CD4-positive, alpha-beta T cell treated with Interleukin-6 at 100 ng/mL for 8 hours (primary cell): ENCODE data around the gene BTG4.

Source experiments
- DNase-seq: peaks from one replicate; pipeline ENCODE4 v3.0.0-alpha.2; 2020; ENCODE audit warnings: mixed read lengths, low spot score

Gene BTG4

GRCh38 chr11:111512296-111513239 lies at the start of gene BTG4:
TSS of gene BTG4 (minus strand) at chr11:111512386. CDS start at chr11:111498776, 13,610 bp downstream.
- no peak for DNase-seq

- no peak for DNase-seq
Observed at GRCh38 chr11:111561791-111562325, 49.7 kb upstream of the BTG4 start.

- DNase-seq = no peak
Observed at GRCh38 chr11:111561306-111561705, 49.1 kb upstream of the BTG4 start.

- no peak for DNase-seq
Observed at GRCh38 chr11:111560800-111561199, 48.6 kb upstream of the BTG4 start.

GRCh38 chr11:111559800-111560464 lies 47.7 kb upstream of the BTG4 start:
- no peak for DNase-seq

- DNase-seq = no peak
Observed at GRCh38 chr11:111557425-111558111, 45.4 kb upstream of the BTG4 start.

GRCh38 chr11:111555255-111555654 lies 43.1 kb upstream of the BTG4 start:
- DNase-seq = no peak

GRCh38 chr11:111554532-111554931 lies 42.3 kb upstream of the BTG4 start:
- DNase-seq = no peak

- DNase-seq = no peak
Observed at GRCh38 chr11:111550258-111550657, 38.1 kb upstream of the BTG4 start.

GRCh38 chr11:111549869-111550203 lies 37.6 kb upstream of the BTG4 start:
- no peak for DNase-seq

- DNase-seq = no peak
Observed at GRCh38 chr11:111549196-111549868, 37.1 kb upstream of the BTG4 start.

- DNase-seq = no peak
Observed at GRCh38 chr11:111548525-111548924, 36.3 kb upstream of the BTG4 start.

GRCh38 chr11:111542606-111543275 lies 30.6 kb upstream of the BTG4 start:
- DNase-seq = no peak

- no peak for DNase-seq
Observed at GRCh38 chr11:111541254-111542061, 29.3 kb upstream of the BTG4 start.

GRCh38 chr11:111540937-111541253 lies 28.7 kb upstream of the BTG4 start:
- DNase-seq = no peak

GRCh38 chr11:111540114-111540936 lies 28.1 kb upstream of the BTG4 start, which contains the start of gene LAYN:
TSS of gene LAYN (plus strand) at chr11:111540720. CDS start at chr11:111540844, 124 bp downstream.
- peak; percentile 12 for DNase-seq

- DNase-seq = no peak
Observed at GRCh38 chr11:111539426-111540113, 27.4 kb upstream of the BTG4 start.

GRCh38 chr11:111538407-111539114 lies 26.4 kb upstream of the BTG4 start:
- DNase-seq = no peak
